Jurkat, Clone E6-1 (cell line): Measurements from ENCODE around the gene FSCN2.

Source experiments
- DNase-seq: peaks from one replicate; pipeline ENCODE4 v3.0.0-alpha.2; 2011; ENCODE audit warnings: low read depth, low spot score
- H3K4me3 ChIP-seq: 2 replicates; pipeline ENCODE4 v1.5.1; 2011; ENCODE audit warnings: mild to moderate bottlenecking, low read length, control low read depth, moderate library complexity

Gene FSCN2

DNA sequence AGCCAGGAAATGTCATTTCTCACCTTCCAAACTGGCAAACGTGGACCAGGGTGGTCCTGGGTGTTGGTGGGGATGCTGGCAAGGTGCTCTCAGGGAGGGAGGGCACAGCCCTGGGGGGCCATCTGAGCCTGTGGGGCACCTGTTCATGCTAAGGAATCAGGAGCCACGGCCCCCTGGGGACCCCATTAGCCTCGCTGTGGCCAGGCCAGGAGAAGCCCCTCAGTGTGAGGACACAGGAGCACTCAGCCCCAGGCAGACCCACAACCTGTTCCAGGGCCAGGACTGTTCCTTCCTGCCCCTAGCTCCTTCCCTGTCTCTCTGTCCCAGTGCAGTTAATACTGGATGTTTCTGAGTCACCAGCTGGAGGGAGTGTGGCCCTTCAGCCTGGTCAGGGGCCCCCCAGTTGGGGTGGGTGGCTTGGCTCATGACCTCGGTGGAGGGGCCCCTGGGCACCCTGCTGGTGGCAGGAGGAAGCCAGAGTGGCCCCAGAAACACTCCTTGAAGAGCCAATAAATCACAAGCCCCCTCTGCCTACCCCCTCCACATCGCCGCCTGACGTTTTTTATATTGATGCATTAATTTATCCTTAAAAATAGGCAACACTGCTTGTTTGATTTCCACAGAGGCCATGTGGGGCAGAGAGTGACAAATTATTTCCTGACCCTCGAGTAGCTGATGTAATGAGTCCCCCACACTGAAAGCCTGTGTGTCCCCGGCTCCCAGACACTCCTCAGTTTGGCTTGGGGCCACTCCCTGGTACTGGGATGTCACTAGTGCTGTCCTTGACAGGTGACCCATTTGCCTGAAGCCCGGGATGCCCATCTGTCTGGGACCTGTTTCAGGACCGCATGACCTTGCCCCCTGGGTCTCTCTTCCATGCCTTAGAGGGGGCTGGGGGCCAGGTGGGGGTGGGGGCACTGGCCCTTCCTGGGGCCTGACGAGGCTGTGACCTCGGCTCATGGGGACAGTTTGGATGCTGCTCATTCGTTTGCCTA is 37.9 kb upstream of the FSCN2 start:
- H3K4me3 ChIP-seq, result no peak overlapping the region

DNA sequence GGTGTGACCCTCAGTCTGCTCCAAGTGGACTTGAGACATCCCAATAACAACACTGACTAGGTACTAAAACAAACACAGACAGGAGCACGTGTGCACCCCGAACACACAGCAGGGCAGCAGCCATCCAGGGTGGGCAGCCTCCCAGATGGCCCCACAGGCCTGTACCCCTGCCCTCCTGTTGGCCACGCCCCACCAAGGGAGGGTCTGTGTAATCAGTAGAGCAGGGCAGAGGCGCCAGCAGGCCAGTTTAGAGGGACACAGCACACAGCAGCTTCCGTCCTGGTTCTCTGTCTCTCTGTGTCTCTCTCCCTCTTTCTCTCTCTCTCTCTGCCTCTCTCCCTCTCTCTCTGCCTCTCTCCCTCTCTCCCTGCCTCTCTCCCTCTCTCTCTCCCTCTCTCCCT is 37.0 kb upstream of the FSCN2 start:
- H3K4me3 ChIP-seq, result no peak overlapping the region
- DNase-seq, result no peak

More for the DNA sequence above, 37.9 kb upstream of the FSCN2 start:
- no peak for DNase-seq

DNA sequence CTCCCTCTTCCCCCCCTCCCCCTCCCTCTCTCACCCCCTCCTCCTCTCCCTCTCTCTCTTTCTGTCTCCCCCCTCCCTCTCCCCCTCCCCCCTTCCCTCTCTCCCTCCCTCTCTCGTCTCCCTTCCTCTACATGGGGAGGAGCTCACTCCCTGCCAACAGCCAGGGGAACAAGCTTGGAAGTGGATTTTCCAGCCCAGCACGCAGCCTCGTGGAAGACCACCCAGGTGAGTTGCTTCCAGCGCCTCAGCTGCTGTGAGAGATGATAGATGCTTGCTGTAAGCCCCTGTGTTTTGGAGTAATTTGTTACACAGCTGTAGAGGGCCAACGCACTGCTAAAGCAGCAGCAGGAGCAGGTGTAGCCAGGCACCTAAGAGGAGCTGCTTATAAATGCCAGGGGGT is 36.4 kb upstream of the FSCN2 start:
- no peak for DNase-seq

DNA sequence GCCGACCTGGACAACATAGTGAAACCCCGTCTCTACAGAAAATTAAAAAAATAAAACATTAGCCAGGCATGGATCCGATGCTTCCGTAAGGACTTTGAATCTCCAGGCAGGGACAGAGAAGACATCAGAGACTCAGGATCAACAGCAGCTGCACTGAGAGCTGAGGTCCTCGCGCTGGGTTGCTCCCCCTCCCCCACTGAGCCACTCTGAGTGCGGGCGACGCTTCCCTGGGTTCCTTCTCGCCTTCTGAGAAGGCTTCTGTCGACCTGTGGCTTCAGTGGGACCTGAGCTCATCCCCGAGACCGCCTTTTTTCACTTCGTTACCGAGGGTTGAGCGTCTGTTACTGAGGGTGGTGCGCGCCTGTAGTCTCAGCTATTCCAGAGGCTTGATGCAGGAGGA is 36.0 kb upstream of the FSCN2 start:
- H3K4me3 ChIP-seq, result no peak overlapping the region
- DNase-seq, result no peak

More for the DNA sequence above, 36.4 kb upstream of the FSCN2 start:
- no peak overlapping the region for H3K4me3 ChIP-seq

DNA sequence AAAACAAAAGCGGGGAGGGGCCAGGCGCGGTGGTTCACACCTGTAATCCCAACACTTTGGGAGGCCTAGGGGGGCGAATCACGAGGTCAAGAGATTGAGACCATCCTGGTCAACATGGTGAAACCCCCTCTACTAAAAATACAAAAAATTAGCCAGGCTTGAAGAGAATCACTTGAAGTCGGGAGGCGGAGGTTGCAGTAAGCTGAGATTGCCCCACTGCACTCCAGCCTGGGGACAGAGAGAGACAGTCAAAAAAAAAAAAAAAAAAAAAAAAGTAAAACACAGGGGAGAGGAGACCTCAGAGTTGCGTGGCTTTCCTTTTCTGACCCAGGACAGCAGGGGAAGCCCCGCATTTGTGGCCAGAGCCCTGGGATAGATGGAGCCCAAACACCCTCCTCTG is 35.5 kb upstream of the FSCN2 start:
- H3K4me3 ChIP-seq, result no peak overlapping the region
- DNase-seq, result no peak

- no peak overlapping the region for H3K4me3 ChIP-seq
- DNase-seq, result no peak
Observed at GRCh38 chr17:81493198-81494038, 34.8 kb upstream of the FSCN2 start.

GRCh38 chr17:81494626-81495377 is 33.4 kb upstream of the FSCN2 start:
- DNase-seq, result peak; percentile 60
- H3K4me3 ChIP-seq, result peak overlapping the region; percentile 17

- H3K4me3 ChIP-seq, result no peak overlapping the region
- no peak for DNase-seq
Observed at GRCh38 chr17:81498953-81499600, 29.1 kb upstream of the FSCN2 start.

DNA sequence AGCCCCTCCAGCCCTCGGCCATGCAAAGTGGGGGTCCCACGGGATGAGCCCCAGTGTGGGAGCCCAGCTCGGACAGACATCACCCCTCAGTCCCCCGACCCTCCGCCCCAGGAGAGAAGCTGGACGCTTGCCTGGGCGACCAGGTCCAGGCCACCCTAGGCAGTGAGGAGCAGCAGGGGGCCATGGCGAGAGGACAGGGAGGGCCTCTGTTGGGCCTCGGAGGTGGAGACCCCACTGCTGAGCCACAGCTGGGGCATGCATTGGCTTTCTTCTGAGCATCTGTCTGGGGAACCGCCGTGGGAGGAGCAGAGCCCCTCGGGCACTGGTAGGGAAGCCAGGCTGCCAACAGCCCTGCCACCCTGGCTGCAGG is 28.6 kb upstream of the FSCN2 start:
- DNase-seq, result no peak

GRCh38 chr17:81500047-81500446 is 28.1 kb upstream of the FSCN2 start:
- H3K4me3 ChIP-seq, result no peak overlapping the region
- no peak for DNase-seq

More for the DNA sequence above, 28.6 kb upstream of the FSCN2 start:
- H3K4me3 ChIP-seq, result no peak overlapping the region

- H3K4me3 ChIP-seq, result no peak overlapping the region
- DNase-seq, result no peak
Observed at GRCh38 chr17:81502471-81503017, 25.6 kb upstream of the FSCN2 start.

DNA sequence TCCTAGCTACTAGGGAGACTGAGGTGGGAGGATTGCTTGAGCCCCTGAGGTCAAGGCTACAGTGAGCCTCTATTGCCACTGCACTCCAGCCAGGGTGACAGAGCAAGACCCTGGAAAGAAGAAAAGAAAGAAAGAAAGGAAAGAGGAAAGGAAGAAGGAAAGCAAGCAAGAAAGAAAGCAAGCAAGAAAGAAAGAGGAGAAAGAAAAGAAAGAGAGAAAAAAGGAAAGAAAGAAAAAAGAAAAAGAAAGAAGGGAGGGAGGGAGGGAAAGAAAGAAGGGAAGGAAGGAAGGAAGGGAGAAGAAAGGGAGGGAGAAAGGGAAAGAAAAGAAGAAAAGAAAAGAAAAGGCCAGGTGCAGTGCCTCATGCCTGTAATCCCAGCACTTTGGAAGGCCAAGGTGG is 24.6 kb upstream of the FSCN2 start:
- H3K4me3 ChIP-seq, result no peak overlapping the region
- no peak for DNase-seq

DNA sequence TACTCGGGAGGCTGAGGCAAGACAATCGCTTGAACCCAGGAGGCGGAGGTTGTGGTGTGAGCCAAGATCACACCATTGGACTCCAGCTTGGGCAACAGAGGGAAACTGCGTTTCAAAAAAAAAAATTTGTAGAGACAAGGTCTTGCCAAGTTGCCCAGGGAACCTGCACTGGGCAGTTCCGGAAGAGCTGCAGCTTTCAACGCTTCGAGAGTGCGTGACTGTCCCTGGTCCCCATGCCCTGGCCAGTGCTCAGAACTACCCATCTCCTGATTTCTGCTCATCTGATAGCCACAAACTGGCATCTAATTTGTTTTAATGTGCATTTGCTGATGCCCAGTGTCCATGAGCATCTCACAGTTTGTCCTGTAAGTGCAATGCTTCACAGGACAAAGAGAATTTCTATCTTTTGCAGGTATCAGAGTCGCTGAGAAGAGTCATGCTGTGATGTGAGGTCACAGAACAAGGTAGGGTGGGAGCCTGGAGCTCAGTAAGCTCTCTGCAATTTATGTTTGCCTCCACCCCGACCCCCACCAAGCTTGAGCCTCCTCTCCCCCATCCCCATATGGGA is 19.5 kb upstream of the FSCN2 start:
- no peak overlapping the region for H3K4me3 ChIP-seq

DNA sequence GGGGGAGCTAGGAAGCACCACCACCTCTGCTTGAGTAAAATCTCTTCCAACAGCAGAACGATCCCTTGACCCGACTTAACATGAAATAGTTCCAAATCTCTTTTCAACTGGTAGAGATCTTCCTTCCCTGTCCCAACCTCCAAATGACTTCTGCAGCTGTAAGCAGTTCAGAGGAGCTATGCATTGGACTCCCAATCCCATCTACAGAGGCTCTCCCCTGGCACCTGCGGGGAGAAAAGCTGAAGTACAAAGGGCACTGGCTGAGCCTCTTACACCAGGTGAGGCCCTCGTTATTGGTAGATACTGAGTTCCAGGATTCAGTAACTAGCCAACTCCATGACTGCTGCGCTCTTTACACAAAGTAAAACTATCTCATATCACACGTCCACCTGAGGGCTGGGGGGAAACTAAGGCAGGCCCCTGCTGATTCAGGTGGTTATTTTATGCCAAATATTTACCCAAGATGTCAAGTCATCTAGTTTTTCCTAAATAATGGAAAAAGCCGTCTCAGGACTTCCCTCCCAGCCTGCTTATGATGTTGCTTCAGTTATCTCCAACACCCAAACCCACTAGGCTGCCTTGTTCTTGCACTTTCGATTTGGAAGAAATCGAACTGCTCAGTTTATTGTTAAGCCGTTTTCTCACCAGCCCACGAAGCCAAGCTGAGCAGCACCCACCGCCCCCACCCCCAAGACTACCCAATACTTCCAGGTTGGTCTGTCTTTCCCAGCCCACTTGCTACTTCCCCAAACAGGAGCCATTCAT is 18.8 kb upstream of the FSCN2 start:
- DNase-seq, result no peak

More for the DNA sequence above, 19.5 kb upstream of the FSCN2 start:
- no peak for DNase-seq

GRCh38 chr17:81509972-81510784 is 18.0 kb upstream of the FSCN2 start:
- DNase-seq, result no peak
- peak overlapping the region; percentile 89 for H3K4me3 ChIP-seq

More for the DNA sequence above, 18.8 kb upstream of the FSCN2 start:
- H3K4me3 ChIP-seq, result no peak overlapping the region

DNA sequence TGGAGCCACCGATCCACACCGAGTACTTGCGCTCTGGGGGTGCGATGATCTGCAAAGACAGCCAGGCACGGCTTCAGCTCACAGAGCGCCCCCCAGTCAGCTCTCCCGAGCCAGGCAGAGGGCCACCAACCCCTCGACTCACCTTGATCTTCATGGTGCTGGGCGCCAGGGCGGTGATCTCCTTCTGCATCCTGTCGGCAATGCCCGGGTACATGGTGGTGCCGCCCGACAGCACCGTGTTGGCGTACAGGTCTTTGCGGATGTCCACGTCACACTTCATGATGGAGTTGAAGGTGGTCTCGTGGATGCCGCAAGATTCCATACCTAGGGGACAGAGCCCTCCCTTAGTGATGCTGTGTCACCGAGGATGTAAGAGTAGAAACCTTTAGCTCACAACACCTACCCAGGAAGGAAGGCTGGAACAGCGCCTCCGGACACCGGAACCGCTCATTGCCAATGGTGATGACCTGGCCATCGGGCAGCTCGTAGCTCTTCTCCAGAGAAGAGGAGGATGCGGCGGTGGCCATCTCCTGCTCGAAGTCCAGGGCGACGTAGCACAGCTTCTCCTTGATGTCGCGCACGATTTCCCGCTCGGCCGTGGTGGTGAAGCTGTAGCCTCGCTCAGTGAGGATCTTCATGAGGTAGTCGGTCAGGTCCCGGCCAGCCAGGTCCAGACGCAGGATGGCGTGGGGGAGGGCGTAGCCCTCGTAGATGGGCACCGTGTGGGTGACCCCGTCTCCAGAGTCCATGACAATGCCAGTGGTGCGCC is 17.2 kb upstream of the FSCN2 start:
- H3K4me3 ChIP-seq, result peak overlapping the region; percentile 89
- no peak for DNase-seq
